Measurements from ENCODE around the gene SPTBN1. TPM values are rescaled to one million over a fixed set of nuclear protein-coding genes. Genes with fewer than 3 reads are reported as not detected.

SPTBN1 gene
- total RNA-seq, 2 experiments from 2014 or later: 132 to 183 TPM

GRCh38 chr2:54620948-54621347, 164.8 kb downstream of the SPTBN1 start:
- ChIA-PET POLR2A (interaction anchor here (1.2 kb wide), 1 partner anchor 99 kb away, joined by 3 read pairs; no protein-coding TSS in a partner anchor), CTCF (ENCODE audit: unreplicated experiment) (no interaction called here)
- DNase-seq (ENCODE audit: low spot score): no peak
- peaks cover 13% of the 10 kb centered on the region for H3K4me1 ChIP-seq (ENCODE audit: insufficient read depth, low read length, poor library complexity, severe bottlenecking)
- H3K4me2 ChIP-seq (ENCODE audit: low read length): no peak overlapping the region
- no peaks in the 10 kb centered on the region for H3K9me2 ChIP-seq (ENCODE audit: insufficient read depth, low read length)
- TF ChIP-seq EZH2phosphoT487 (IDR thresholded peaks at IDR 0.05; ENCODE audit: borderline replicate concordance, low read depth, low read length): no peak
- no peak for TF ChIP-seq CTCF (conservative IDR thresholded peaks at IDR 0.05; ENCODE audit: low read length)
- H3K36me3 ChIP-seq (ENCODE audit: insufficient read depth, low read length): peaks cover 96% of the 10 kb centered on the region
- no peaks in the 10 kb centered on the region for H3K9me3 ChIP-seq (ENCODE audit: low read length)
- BruUV-seq (replicated peaks): no TSS peak
- intact Hi-C loops (cut with micrococcal nuclease; ENCODE audit: unreplicated experiment): no loop called here
- no peaks in the 10 kb centered on the region for H4K20me1 ChIP-seq (ENCODE audit: insufficient read depth, low read length)
- H3K4me3 ChIP-seq (ENCODE audit: low read depth, low read length, poor library complexity, severe bottlenecking): no peak overlapping the region
- H3K79me2 ChIP-seq (ENCODE audit: insufficient read depth, low read depth, low read length): no peaks in the 10 kb centered on the region
- no peak overlapping the region for H3K27ac ChIP-seq (ENCODE audit: low read depth, low read length, poor library complexity, severe bottlenecking)
- H2AFZ ChIP-seq (ENCODE audit: low read length): no peak overlapping the region

- no peak for DNase-seq (ENCODE audit: low spot score)
- Histone ChIP-seq H3K9me2 (ENCODE audit: insufficient read depth, low read length) (no peaks in the 10 kb centered on the region), H3K79me2 (ENCODE audit: insufficient read depth, low read depth, low read length) (no peaks in the 10 kb centered on the region), H3K4me2 (ENCODE audit: low read length) (no peak overlapping the region), H2AFZ (ENCODE audit: low read length) (no peak overlapping the region), H3K4me3 (ENCODE audit: low read depth, low read length, poor library complexity, severe bottlenecking) (no peak overlapping the region), H4K20me1 (ENCODE audit: insufficient read depth, low read length) (no peaks in the 10 kb centered on the region), H3K9me3 (ENCODE audit: low read length) (no peaks in the 10 kb centered on the region), H3K4me1 (ENCODE audit: insufficient read depth, low read length, poor library complexity, severe bottlenecking) (peaks cover 30% of the 10 kb centered on the region), H3K36me3 (ENCODE audit: insufficient read depth, low read length) (peaks cover 92% of the 10 kb centered on the region), H3K27ac (ENCODE audit: low read depth, low read length, poor library complexity, severe bottlenecking) (no peak overlapping the region)
- ChIA-PET CTCF (ENCODE audit: unreplicated experiment) (interaction anchor here (1.0 kb wide), 1 partner anchor 41 kb away, joined by 4 read pairs; no protein-coding TSS in a partner anchor), POLR2A (interaction anchor here (0.7 to 1.8 kb wide), 8 partner anchors 10 to 609 kb away, joined by 3 to 8 read pairs (median 3); no protein-coding TSS in a partner anchor)
- no peak for TF ChIP-seq EZH2phosphoT487 (IDR thresholded peaks at IDR 0.05; ENCODE audit: borderline replicate concordance, low read depth, low read length)
- TF ChIP-seq CTCF (conservative IDR thresholded peaks at IDR 0.05; ENCODE audit: low read length): no peak
- BruUV-seq (replicated peaks): no TSS peak
- intact Hi-C loops (cut with micrococcal nuclease; ENCODE audit: unreplicated experiment): no loop called here
Observed at GRCh38 chr2:54624591-54625071, 168.5 kb downstream of the SPTBN1 start.

- TF ChIP-seq EZH2phosphoT487 (IDR thresholded peaks at IDR 0.05; ENCODE audit: borderline replicate concordance, low read depth, low read length): no peak
- TF ChIP-seq CTCF (conservative IDR thresholded peaks at IDR 0.05; ENCODE audit: low read length): no peak
- Histone ChIP-seq H3K4me2 (ENCODE audit: low read length) (no peak overlapping the region), H3K36me3 (ENCODE audit: insufficient read depth, low read length) (peaks cover 92% of the 10 kb centered on the region), H4K20me1 (ENCODE audit: insufficient read depth, low read length) (no peaks in the 10 kb centered on the region), H3K4me3 (ENCODE audit: low read depth, low read length, poor library complexity, severe bottlenecking) (no peak overlapping the region), H3K27ac (ENCODE audit: low read depth, low read length, poor library complexity, severe bottlenecking) (no peak overlapping the region), H3K4me1 (ENCODE audit: insufficient read depth, low read length, poor library complexity, severe bottlenecking) (peaks cover 40% of the 10 kb centered on the region), H3K79me2 (ENCODE audit: insufficient read depth, low read depth, low read length) (no peaks in the 10 kb centered on the region), H3K9me2 (ENCODE audit: insufficient read depth, low read length) (no peaks in the 10 kb centered on the region), H3K9me3 (ENCODE audit: low read length) (no peaks in the 10 kb centered on the region), H2AFZ (ENCODE audit: low read length) (no peak overlapping the region)
- ChIA-PET CTCF (ENCODE audit: unreplicated experiment) (no interaction called here), POLR2A (interaction anchor here (0.6 to 2.3 kb wide), 3 partner anchors 41 to 67 kb away, joined by 3 to 7 read pairs (median 5); no protein-coding TSS in a partner anchor)
- intact Hi-C loops (cut with micrococcal nuclease; ENCODE audit: unreplicated experiment): no loop called here
- no peak for DNase-seq (ENCODE audit: low spot score)
- no TSS peak for BruUV-seq (replicated peaks)
Observed at GRCh38 chr2:54626131-54626530, 170.0 kb downstream of the SPTBN1 start.

All from OCI-LY7 (cell line).